ENCODE measurements around the gene ILDR1. TPM values are rescaled to one million over a fixed set of nuclear protein-coding genes. Genes with fewer than 3 reads are reported as not detected.

Gene ILDR1
- total and polyA plus RNA-seq, 2 of the 8 experiments (the other 6 are each of a cell fraction or from before 2014, with no cell fraction given), result 1.8 TPM

GRCh38 chr3:121970047-121970446, 52.0 kb downstream of the ILDR1 start:
- Histone ChIP-seq H3K23ac (ENCODE audit: insufficient read length) (no peak overlapping the region), H3K4ac (replicated peaks; ENCODE audit: insufficient read length, low read depth, low read length) (no peak overlapping the region), H2BK5ac (ENCODE audit: low read depth, low read length) (no peak overlapping the region), H3K23me2 (ENCODE audit: low read depth, low read length) (no peaks in the 10 kb centered on the region), H3K4me3 (ENCODE audit: extremely low read depth in 1 of 4, insufficient read depth in 2 of 4, low read depth in 3 of 4, low read length in 4 of 4) (no peak overlapping the region), H3K18ac (ENCODE audit: extremely low read depth, low read length) (no peak overlapping the region), H2BK15ac (ENCODE audit: low read length) (no peak overlapping the region), H3K79me1 (ENCODE audit: low read depth, low read length) (no peaks in the 10 kb centered on the region), H4K91ac (replicated peaks; ENCODE audit: insufficient read length, low read length) (no peak overlapping the region), H4K8ac (ENCODE audit: extremely low read depth, insufficient read depth, low read length) (no peak overlapping the region), H2BK12ac (ENCODE audit: low read depth, low read length) (no peak overlapping the region), H2BK20ac (ENCODE audit: low read length) (no peak overlapping the region), H2AK5ac (ENCODE audit: low read depth, low read length) (no peak overlapping the region), H3K79me2 (ENCODE audit: control insufficient read depth in 1 of 2, insufficient read depth in 2 of 2, low read length in 2 of 2) (no peaks in the 10 kb centered on the region), H3K4me1 (replicated peaks in 1 of 4; ENCODE audit: control insufficient read depth in 3 of 4, insufficient read depth in 4 of 4, low read length in 3 of 4) (peaks cover 0 to 4% (median 0%) of the 10 kb centered on the region in 4 experiments; a peak in 2 of 7 replicates), H3K9me3 (ENCODE audit: insufficient read depth in 2 of 2, low read depth in 1 of 2, low read length in 1 of 2) (peaks cover 2 to 8% of the 10 kb centered on the region in 2 experiments; a peak in 1 of 4 replicates), H2AFZ (ENCODE audit: low read length) (no peak overlapping the region), H3K27me3 (replicated peaks in 1 of 4; ENCODE audit: control insufficient read depth in 3 of 4, extremely low read depth in 1 of 4, insufficient read depth in 3 of 4, low read length in 3 of 4) (no peaks in the 10 kb centered on the region), H3K14ac (ENCODE audit: insufficient read length) (no peak overlapping the region), H3K4me2 (ENCODE audit: insufficient read depth in 1 of 2, low read depth in 2 of 2, low read length in 2 of 2) (no peak overlapping the region), H4K20me1 (replicated peaks in 1 of 2; ENCODE audit: control insufficient read depth in 1 of 2, insufficient read depth in 2 of 2, low read length in 2 of 2) (no peaks in the 10 kb centered on the region), H3K27ac (ENCODE audit: low read depth, low read length) (no peak overlapping the region), H3K9ac (replicated peaks in 1 of 4; ENCODE audit: extremely low read depth in 1 of 4, low read depth in 3 of 4, low read length in 3 of 4) (no peak overlapping the region), H3K36me3 (ENCODE audit: control insufficient read depth in 2 of 4, insufficient read depth in 4 of 4, low read length in 3 of 4) (no peaks in the 10 kb centered on the region), H2BK120ac (replicated peaks; ENCODE audit: low read depth, low read length) (no peak overlapping the region), H4K5ac (ENCODE audit: insufficient read length, low read depth, low read length) (no peak overlapping the region), H3K56ac (replicated peaks; ENCODE audit: insufficient read length, low read depth, low read length) (no peak overlapping the region)
- ChIA-PET CTCF (ENCODE audit: partially characterized antibody) (interaction anchor here (0.9 to 1.1 kb wide), 3 partner anchors 26 to 90 kb away, joined by 3 to 5 read pairs (median 4); no protein-coding TSS in a partner anchor), POLR2A (ENCODE audit: partially characterized antibody) (no interaction called here)
- TF ChIP-seq RBBP5 (IDR thresholded peaks at IDR 0.05; ENCODE audit: borderline replicate concordance, low read depth, low read length), result no peak
- no peak for FAIRE-seq
- 100% methylated on average over 1 of the region's 1 CpG; no CpG with 5 or more reads in 1 of the 2 experiments for WGBS, 2 experiments (ENCODE audit: extremely low coverage in 1 of 2, insufficient coverage in 1 of 2, insufficient read length in 1 of 2, insufficient replicate concordance in 2 of 2, low coverage in 1 of 2, low lambda C conversion rate in 2 of 2, missing lambda C conversion rate in 1 of 2)
- no peak for DNase-seq (ENCODE audit: low read depth in 1 of 2, low spot score in 2 of 2)

Measured in H1 (cell line).